HG02938 (cell line): ENCODE data around the gene VAMP2.
A peak's percentile ranks its signal among the peaks of the same experiment; 100 is the strongest.

ENCODE experiments used
- ATAC-seq: cut with Tn5 transposase; IDR thresholded peaks from one replicate; pipeline ENCODE4 v1.9.1; 2021; ENCODE audit warnings: mild to moderate bottlenecking, moderate library complexity; ENCODE audit not compliant: unreplicated experiment

Gene VAMP2

GRCh38 chr17:8143581-8144400 lies 19.0 kb downstream of the VAMP2 start:
- ATAC-seq, result no peak

GRCh38 chr17:8142887-8143580 lies 19.7 kb downstream of the VAMP2 start:
- no peak for ATAC-seq

GRCh38 chr17:8142158-8142886 lies 20.4 kb downstream of the VAMP2 start:
- no peak for ATAC-seq

- no peak for ATAC-seq
These were observed 21.0 kb downstream of the VAMP2 start for GRCh38 chr17:8141741-8142140.

GRCh38 chr17:8141045-8141444 lies 21.7 kb downstream of the VAMP2 start:
- ATAC-seq, result no peak

GRCh38 chr17:8140065-8141029 lies 22.4 kb downstream of the VAMP2 start:
- ATAC-seq, result no peak

- ATAC-seq, result peak; percentile 80
These were observed 23.9 kb downstream of the VAMP2 start for GRCh38 chr17:8138672-8139371.

GRCh38 chr17:8138374-8138671 lies 24.4 kb downstream of the VAMP2 start:
- ATAC-seq, result no peak

- no peak for ATAC-seq
These were observed 24.9 kb downstream of the VAMP2 start for GRCh38 chr17:8137645-8138373.

GRCh38 chr17:8133941-8134340 lies 28.8 kb downstream of the VAMP2 start:
- ATAC-seq, result no peak

- ATAC-seq, result no peak
These were observed 29.3 kb downstream of the VAMP2 start for GRCh38 chr17:8133399-8133798.

- ATAC-seq, result no peak
These were observed 30.8 kb downstream of the VAMP2 start for GRCh38 chr17:8131844-8132441.

GRCh38 chr17:8128125-8128784 lies 34.5 kb downstream of the VAMP2 start:
- no peak for ATAC-seq

- no peak for ATAC-seq
These were observed 36.2 kb downstream of the VAMP2 start for GRCh38 chr17:8126491-8127066.

- ATAC-seq, result no peak
These were observed 36.7 kb downstream of the VAMP2 start for GRCh38 chr17:8125947-8126490.

GRCh38 chr17:8125154-8125946 lies 37.4 kb downstream of the VAMP2 start:
- no peak for ATAC-seq
